ENCODE results near the gene NDFIP2. TPM values are rescaled to one million over a fixed set of nuclear protein-coding genes. Genes with fewer than 3 reads are reported as not detected.

Gene NDFIP2
- total RNA-seq, 4 donors from 2014 or later, result 56.9 to 116 (median 83.6) TPM

DNA sequence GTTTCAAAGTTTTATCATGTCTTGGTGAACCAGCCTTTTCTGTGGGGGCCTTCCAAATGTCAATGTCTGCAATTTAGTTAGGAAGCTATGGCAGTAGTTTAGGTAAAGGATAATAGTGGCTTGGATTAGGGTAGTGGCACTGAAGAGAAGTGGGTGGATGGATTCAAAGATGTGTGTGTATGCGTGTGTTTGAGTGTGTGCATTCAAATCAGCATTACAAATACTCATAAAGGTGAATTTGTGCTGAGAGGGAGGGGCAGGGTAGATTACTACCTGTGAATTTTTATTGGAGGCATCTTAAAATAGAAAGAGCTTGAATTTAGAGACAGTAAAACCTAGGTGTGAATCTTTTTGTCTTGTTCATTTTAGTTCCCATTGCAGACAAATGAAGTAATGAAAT lies 16.9 kb downstream of the NDFIP2 start:
- in situ Hi-C loops (cut with MboI; ENCODE audit: low pct_ligation_motif_present in 1 of 4, low pct_unique_long_range_greater_than_20kb in 1 of 4, low sequenced_read_pairs in 3 of 4), result no loop called here
- WGBS, 2 donors (ENCODE audit: low coverage in 1 of 2), result 14 to 47% methylated on average over 1 of the region's 1 CpG
- no peak overlapping the region for H3K4me3 ChIP-seq
- no peaks in the 10 kb centered on the region for H3K9me3 ChIP-seq
- H3K27me3 ChIP-seq, result no peaks in the 10 kb centered on the region
- TF ChIP-seq POLR2A (IDR thresholded peaks at IDR 0.05) (no peak), EP300 (IDR thresholded peaks at IDR 0.05; ENCODE audit: low read depth) (no peak), CTCF (IDR thresholded peaks at IDR 0.05) (no peak), POLR2AphosphoS5 (IDR thresholded peaks at IDR 0.05) (no peak)
- no peaks in the 10 kb centered on the region for H3K36me3 ChIP-seq
- no peak overlapping the region for H3K27ac ChIP-seq
- intact Hi-C loops (cut with DNase I; ENCODE audit: low total_unique reads), result no loop called here
- no peak for DNase-seq
- H3K4me1 ChIP-seq, result peaks cover 0 to 60% (median 19%) of the 10 kb centered on the region in 4 donors

GRCh38 chr13:79500829-79501228 lies 19.9 kb downstream of the NDFIP2 start:
- intact Hi-C loops (cut with DNase I; ENCODE audit: low total_unique reads) (no loop called here), in situ Hi-C loops (cut with MboI; ENCODE audit: low pct_ligation_motif_present in 1 of 4, low pct_unique_long_range_greater_than_20kb in 1 of 4, low sequenced_read_pairs in 3 of 4) (no loop called here)
- no peaks in the 10 kb centered on the region for H3K9me3 ChIP-seq
- H3K27me3 ChIP-seq, result no peaks in the 10 kb centered on the region
- no peak overlapping the region for H3K27ac ChIP-seq
- no peaks in the 10 kb centered on the region for H3K36me3 ChIP-seq
- H3K4me3 ChIP-seq, result no peak overlapping the region
- no peak for TF ChIP-seq CTCF (IDR thresholded peaks at IDR 0.05)
- TF ChIP-seq EP300 (IDR thresholded peaks at IDR 0.05; ENCODE audit: low read depth), result no peak
- TF ChIP-seq POLR2AphosphoS5 (IDR thresholded peaks at IDR 0.05), result no peak
- no peak for TF ChIP-seq POLR2A (IDR thresholded peaks at IDR 0.05)
- peaks cover 0 to 35% (median 9%) of the 10 kb centered on the region in 4 donors for H3K4me1 ChIP-seq
- WGBS, 2 donors (ENCODE audit: low coverage in 1 of 2), result 86 to 96% methylated on average over 3 to 4 of the region's 4 CpGs
- DNase-seq, result no peak

DNA sequence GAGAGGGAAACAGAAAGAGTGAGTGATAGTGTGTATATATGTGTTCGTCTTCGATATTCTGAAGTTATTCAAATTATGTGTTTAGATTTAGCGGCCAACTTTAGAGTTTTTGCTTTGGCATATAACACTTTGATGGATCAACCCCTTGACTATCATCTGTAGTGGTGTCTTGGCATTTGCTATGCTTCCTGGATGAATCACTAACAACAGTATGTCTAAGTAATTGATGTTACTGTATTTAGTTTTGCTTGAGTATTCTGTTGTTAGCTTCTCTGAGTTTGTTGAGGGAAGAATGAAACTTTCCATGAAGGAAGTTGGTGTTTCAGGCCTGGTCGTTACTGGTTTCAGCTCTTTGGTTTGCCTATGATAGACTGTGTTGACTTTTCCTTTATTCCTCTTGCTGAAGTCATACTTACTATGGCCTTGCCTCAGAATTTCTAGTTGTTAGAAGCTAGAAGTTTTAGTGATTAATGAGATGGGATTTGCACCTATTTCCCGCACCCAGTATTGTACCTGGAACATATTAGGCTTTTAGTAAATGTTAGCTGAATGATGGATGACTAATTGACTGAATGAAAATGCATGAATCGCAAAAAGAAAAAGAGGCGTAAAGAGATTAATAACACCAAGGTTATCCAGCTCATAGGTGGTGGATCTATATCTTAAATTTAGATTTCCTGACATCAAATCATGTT lies 20.7 kb downstream of the NDFIP2 start:
- Histone ChIP-seq H3K27me3 (no peaks in the 10 kb centered on the region), H3K36me3 (no peaks in the 10 kb centered on the region), H3K4me3 (no peak overlapping the region), H3K27ac (no peak overlapping the region), H3K4me1 (peaks cover 0 to 27% (median 6%) of the 10 kb centered on the region in 4 donors), H3K9me3 (no peaks in the 10 kb centered on the region)
- DNase-seq, result no peak
- WGBS, 2 donors (ENCODE audit: low coverage in 1 of 2), result 91 to 92% methylated on average over 7 of the region's 7 CpGs
- in situ Hi-C loops (cut with MboI; ENCODE audit: low pct_ligation_motif_present in 1 of 4, low pct_unique_long_range_greater_than_20kb in 1 of 4, low sequenced_read_pairs in 3 of 4), result no loop called here
- TF ChIP-seq POLR2A (IDR thresholded peaks at IDR 0.05) (no peak), POLR2AphosphoS5 (IDR thresholded peaks at IDR 0.05) (no peak), EP300 (IDR thresholded peaks at IDR 0.05; ENCODE audit: low read depth) (no peak), CTCF (IDR thresholded peaks at IDR 0.05) (no peak)
- intact Hi-C loops (cut with DNase I; ENCODE audit: low total_unique reads), result no loop called here

- Histone ChIP-seq H3K27ac (no peak overlapping the region), H3K9me3 (no peaks in the 10 kb centered on the region), H3K4me1 (peaks cover 0 to 16% (median 1%) of the 10 kb centered on the region in 4 donors), H3K4me3 (no peak overlapping the region), H3K36me3 (no peaks in the 10 kb centered on the region), H3K27me3 (no peaks in the 10 kb centered on the region)
- DNase-seq, result no peak
- in situ Hi-C loops (cut with MboI; ENCODE audit: low pct_ligation_motif_present in 1 of 4, low pct_unique_long_range_greater_than_20kb in 1 of 4, low sequenced_read_pairs in 3 of 4), result no loop called here
- 83 to 89% methylated on average over 2 to 3 of the region's 3 CpGs for WGBS, 2 donors (ENCODE audit: low coverage in 1 of 2)
- intact Hi-C loops (cut with DNase I; ENCODE audit: low total_unique reads), result no loop called here
- TF ChIP-seq CTCF (IDR thresholded peaks at IDR 0.05) (no peak), POLR2A (IDR thresholded peaks at IDR 0.05) (no peak), POLR2AphosphoS5 (IDR thresholded peaks at IDR 0.05) (no peak), EP300 (IDR thresholded peaks at IDR 0.05; ENCODE audit: low read depth) (no peak)
Measured at GRCh38 chr13:79502859-79503468, 22.0 kb downstream of the NDFIP2 start.

Data from transverse colon (tissue), 4 donors.